Activated CD4-positive, alpha-beta T cell treated with anti-CD3 and anti-CD28 coated beads, Interleukin-2, amount 50 U/mL, for 16 hours (primary cell): ENCODE measurements around the gene TRAPPC12.

ENCODE experiments used
- DNase-seq: peaks from one replicate; pipeline ENCODE4 v3.0.0-alpha.2; 2020

Gene TRAPPC12

GRCh38 chr2:3457524-3458395 lies 78.3 kb downstream of the TRAPPC12 start:
- DNase-seq: no peak

- DNase-seq: no peak
Observed at GRCh38 chr2:3458396-3459184, 79.1 kb downstream of the TRAPPC12 start.

- DNase-seq: no peak
Observed at GRCh38 chr2:3459185-3460015, 79.9 kb downstream of the TRAPPC12 start.

GRCh38 chr2:3460156-3460555 lies 80.7 kb downstream of the TRAPPC12 start:
- DNase-seq: no peak

- DNase-seq: no peak
Observed at GRCh38 chr2:3460831-3461800, 81.6 kb downstream of the TRAPPC12 start.

- peak; percentile 57 for DNase-seq
Observed at GRCh38 chr2:3461801-3462492, 82.5 kb downstream of the TRAPPC12 start.

- no peak for DNase-seq
Observed at GRCh38 chr2:3462493-3463104, 83.1 kb downstream of the TRAPPC12 start.

- DNase-seq: no peak
Observed at GRCh38 chr2:3463186-3463835, 83.8 kb downstream of the TRAPPC12 start.

GRCh38 chr2:3463944-3464343 lies 84.5 kb downstream of the TRAPPC12 start:
- DNase-seq: no peak

- no peak for DNase-seq
Observed at GRCh38 chr2:3464401-3465005, 85.0 kb downstream of the TRAPPC12 start.

GRCh38 chr2:3465328-3465727 lies 85.8 kb downstream of the TRAPPC12 start:
- no peak for DNase-seq

GRCh38 chr2:3465844-3466481 lies 86.5 kb downstream of the TRAPPC12 start:
- no peak for DNase-seq

- DNase-seq: no peak
Observed at GRCh38 chr2:3466482-3466863, 87.0 kb downstream of the TRAPPC12 start.

- no peak for DNase-seq
Observed at GRCh38 chr2:3466966-3467365, 87.5 kb downstream of the TRAPPC12 start.

GRCh38 chr2:3467654-3468053 lies 88.2 kb downstream of the TRAPPC12 start:
- no peak for DNase-seq

GRCh38 chr2:3468296-3468988 lies 88.9 kb downstream of the TRAPPC12 start:
- DNase-seq: no peak

- DNase-seq: no peak
Observed at GRCh38 chr2:3469486-3469885, 90.0 kb downstream of the TRAPPC12 start.

GRCh38 chr2:3470166-3470651 lies 90.7 kb downstream of the TRAPPC12 start:
- DNase-seq: no peak
